Trophoblast cell (in vitro differentiated cells and primary cell): Measurements from ENCODE around the gene GCC1. TPM values are rescaled to one million over a fixed set of nuclear protein-coding genes. Genes with fewer than 3 reads are reported as not detected.

ENCODE experiments used
- DNase-seq, 2 donors: peaks; one replicate each; pipeline ENCODE4 v3.0.0-alpha.2; 2016
- H2AFZ ChIP-seq: 2 replicates; pipeline ENCODE4 v1.6.1; 2013; ENCODE audit warnings: low read length, moderate library complexity, mild to moderate bottlenecking; ENCODE audit not compliant: insufficient read depth, poor library complexity
- H2AK5ac ChIP-seq: 2 replicates; pipeline ENCODE4 v1.6.1; 2013; ENCODE audit warnings: mild to moderate bottlenecking, low read length
- H2BK120ac ChIP-seq: 2 replicates; pipeline ENCODE4 v1.6.1; 2013; ENCODE audit warnings: low read length, mild to moderate bottlenecking, moderate library complexity; ENCODE audit not compliant: insufficient read depth, poor library complexity
- H2BK12ac ChIP-seq: 2 replicates; pipeline ENCODE4 v1.6.1; 2013; ENCODE audit warnings: mild to moderate bottlenecking, low read length, moderate library complexity
- H2BK5ac ChIP-seq: 2 replicates; pipeline ENCODE4 v1.6.1; 2013; ENCODE audit warnings: low read length, low read depth, moderate library complexity, mild to moderate bottlenecking; ENCODE audit not compliant: poor library complexity
- H3K14ac ChIP-seq: 2 replicates; pipeline ENCODE4 v1.6.1; 2013; ENCODE audit warnings: mild to moderate bottlenecking, low read length
- H3K18ac ChIP-seq: 2 replicates; pipeline ENCODE4 v1.6.1; 2013; ENCODE audit warnings: mild to moderate bottlenecking, low read length
- H3K23ac ChIP-seq: 2 replicates; pipeline ENCODE4 v1.6.1; 2013; ENCODE audit warnings: low read length
- H3K27ac ChIP-seq: 2 replicates; pipeline ENCODE4 v1.5.1; 2013; ENCODE audit warnings: low read depth, mild to moderate bottlenecking, inconsistent platforms, low read length, moderate library complexity
- H3K27me3 ChIP-seq: 2 replicates; pipeline ENCODE4 v1.6.1; 2013; ENCODE audit warnings: inconsistent platforms, mild to moderate bottlenecking, low read length, moderate library complexity; ENCODE audit not compliant: insufficient read depth
- H3K36me3 ChIP-seq, 2 experiments: 1 replicate in 1 of 2; 2 replicates in 1 of 2; pipeline ENCODE4 v1.6.1; 2013; ENCODE audit warnings: low read length in 2 of 2, mild to moderate bottlenecking in 2 of 2, moderate library complexity in 1 of 2; ENCODE audit not compliant: insufficient read depth in 2 of 2, control insufficient read depth in 1 of 2
- H3K4ac ChIP-seq: 2 replicates; pipeline ENCODE4 v1.6.1; 2013; ENCODE audit warnings: low read depth, mild to moderate bottlenecking, low read length, moderate library complexity
- H3K4me1 ChIP-seq, 2 experiments: 1 replicate in 1 of 2; 2 replicates in 1 of 2; pipeline ENCODE4 v1.6.1; 2013; ENCODE audit warnings: low read length in 2 of 2, mild to moderate bottlenecking in 2 of 2, moderate library complexity in 1 of 2; ENCODE audit not compliant: insufficient read depth in 2 of 2, control insufficient read depth in 1 of 2
- H3K4me2 ChIP-seq: 2 replicates; pipeline ENCODE4 v1.6.1; 2013; ENCODE audit warnings: inconsistent platforms, mild to moderate bottlenecking, low read length, moderate library complexity
- H3K4me3 ChIP-seq: 2 replicates; pipeline ENCODE4 v1.5.1; 2013; ENCODE audit warnings: mild to moderate bottlenecking, low read depth, low read length, inconsistent platforms
- H3K79me1 ChIP-seq: one replicate; pipeline ENCODE4 v1.6.1; 2013; ENCODE audit warnings: low read length
- H3K79me2 ChIP-seq: 2 replicates; pipeline ENCODE4 v1.6.1; 2013; ENCODE audit warnings: low read length, mild to moderate bottlenecking; ENCODE audit not compliant: control insufficient read depth, insufficient read depth, poor library complexity
- H3K9ac ChIP-seq: 2 replicates; pipeline ENCODE4 v1.6.1; 2013; ENCODE audit warnings: mild to moderate bottlenecking, low read length
- H3K9me3 ChIP-seq: 2 replicates; pipeline ENCODE4 v1.6.1; 2013; ENCODE audit warnings: low read depth, mild to moderate bottlenecking, control low read depth, inconsistent platforms, low read length; ENCODE audit not compliant: insufficient read depth
- H4K12ac ChIP-seq: 2 replicates; pipeline ENCODE4 v1.6.1; 2013; ENCODE audit warnings: low read depth, mild to moderate bottlenecking, low read length, moderate library complexity
- H4K8ac ChIP-seq: 2 replicates; pipeline ENCODE4 v1.6.1; 2013; ENCODE audit warnings: low read depth, mild to moderate bottlenecking, low read length, moderate library complexity
- H4K91ac ChIP-seq: one replicate; pipeline ENCODE4 v1.6.1; 2013; ENCODE audit warnings: low read depth, mild to moderate bottlenecking, low read length, moderate library complexity
- WGBS: extraction: QIAGEN DNeasy Blood & Tissue Kit; methylation state at CpG from one replicate; pipeline ENCODE4 v1.1.7; 2013; ENCODE audit warnings: missing lambda C conversion rate; ENCODE audit not compliant: insufficient read length, insufficient coverage; ENCODE audit errors: extremely low coverage; 5-methylcytosine and 5-hydroxymethylcytosine counted together
- polyA plus RNA-seq: library from polyadenylated mRNA; stranded (reverse); fragments of 200-250 nt; gene quantifications from 2 replicates; pipeline ENCODE4 v1.2.3, GENCODE V29; 2013

Gene GCC1, protein sequence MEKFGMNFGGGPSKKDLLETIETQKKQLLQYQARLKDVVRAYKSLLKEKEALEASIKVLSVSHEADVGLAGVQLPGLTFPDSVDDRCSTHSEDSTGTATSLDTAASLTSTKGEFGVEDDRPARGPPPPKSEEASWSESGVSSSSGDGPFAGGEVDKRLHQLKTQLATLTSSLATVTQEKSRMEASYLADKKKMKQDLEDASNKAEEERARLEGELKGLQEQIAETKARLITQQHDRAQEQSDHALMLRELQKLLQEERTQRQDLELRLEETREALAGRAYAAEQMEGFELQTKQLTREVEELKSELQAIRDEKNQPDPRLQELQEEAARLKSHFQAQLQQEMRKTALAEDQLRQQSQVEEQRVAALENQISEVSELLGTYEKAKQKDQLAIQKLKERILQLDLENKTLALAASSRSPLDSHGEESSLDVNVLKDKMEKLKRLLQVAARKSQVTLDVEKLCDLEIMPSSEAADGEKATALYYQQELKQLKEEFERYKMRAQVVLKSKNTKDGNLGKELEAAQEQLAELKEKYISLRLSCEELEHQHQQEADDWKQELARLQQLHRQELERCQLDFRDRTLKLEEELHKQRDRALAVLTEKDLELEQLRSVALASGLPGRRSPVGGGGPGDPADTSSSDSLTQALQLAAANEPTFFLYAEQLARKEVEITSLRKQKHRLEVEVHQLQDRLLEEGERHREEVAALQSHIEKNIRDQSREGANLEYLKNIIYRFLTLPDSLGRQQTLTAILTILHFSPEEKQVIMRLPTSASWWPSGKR
- 9.0 TPM in 2 replicates for polyA plus RNA-seq

GRCh38 chr7:127585044-127585953 is at the start of gene GCC1:
Gene GCC1, minus strand, starts transcription at chr7:127585596. Its CDS starts 414 bp downstream, at chr7:127585182.
- H2BK5ac ChIP-seq, result peak within 1 kb of the TSS; percentile 18
- H3K27ac ChIP-seq, result peak within 1 kb of the TSS; percentile 24
- WGBS, result no CpG with 5 or more reads among the region's 78 CpGs
- peak within 1 kb of the TSS; percentile 86 for H3K4me2 ChIP-seq
- peak within 1 kb of the TSS; percentile 91 for H4K8ac ChIP-seq
- peaks cover 23 to 29% of the 10 kb centered on the region in 2 experiments for H3K4me1 ChIP-seq
- peak; percentile 90 to 97 for DNase-seq
- peaks cover 14% of the 10 kb centered on the region for H3K79me2 ChIP-seq
- H3K4ac ChIP-seq, result peak within 1 kb of the TSS; percentile 48
- peak within 1 kb of the TSS; percentile 78 for H3K9ac ChIP-seq
- peaks cover 17 to 24% of the 10 kb centered on the region in 2 experiments for H3K36me3 ChIP-seq
- H3K9me3 ChIP-seq, result no peaks in the 10 kb centered on the region
- peak within 1 kb of the TSS; percentile 93 for H2AFZ ChIP-seq
- H3K18ac ChIP-seq, result peak within 1 kb of the TSS; percentile 54
- H3K27me3 ChIP-seq, result no peaks in the 10 kb centered on the region
- H3K79me1 ChIP-seq, result peaks cover 16% of the 10 kb centered on the region
- peak within 1 kb of the TSS; percentile 86 for H3K4me3 ChIP-seq
- peak within 1 kb of the TSS; percentile 62 for H3K14ac ChIP-seq
- peak within 1 kb of the TSS; percentile 88 for H4K12ac ChIP-seq
- peak within 1 kb of the TSS; percentile 70 for H4K91ac ChIP-seq
- no peak within 1 kb of the TSS for H3K23ac ChIP-seq
- peak within 1 kb of the TSS; percentile 44 for H2BK120ac ChIP-seq
- H2BK12ac ChIP-seq, result no peak within 1 kb of the TSS
- H2AK5ac ChIP-seq, result peak within 1 kb of the TSS; percentile 6

DNA sequence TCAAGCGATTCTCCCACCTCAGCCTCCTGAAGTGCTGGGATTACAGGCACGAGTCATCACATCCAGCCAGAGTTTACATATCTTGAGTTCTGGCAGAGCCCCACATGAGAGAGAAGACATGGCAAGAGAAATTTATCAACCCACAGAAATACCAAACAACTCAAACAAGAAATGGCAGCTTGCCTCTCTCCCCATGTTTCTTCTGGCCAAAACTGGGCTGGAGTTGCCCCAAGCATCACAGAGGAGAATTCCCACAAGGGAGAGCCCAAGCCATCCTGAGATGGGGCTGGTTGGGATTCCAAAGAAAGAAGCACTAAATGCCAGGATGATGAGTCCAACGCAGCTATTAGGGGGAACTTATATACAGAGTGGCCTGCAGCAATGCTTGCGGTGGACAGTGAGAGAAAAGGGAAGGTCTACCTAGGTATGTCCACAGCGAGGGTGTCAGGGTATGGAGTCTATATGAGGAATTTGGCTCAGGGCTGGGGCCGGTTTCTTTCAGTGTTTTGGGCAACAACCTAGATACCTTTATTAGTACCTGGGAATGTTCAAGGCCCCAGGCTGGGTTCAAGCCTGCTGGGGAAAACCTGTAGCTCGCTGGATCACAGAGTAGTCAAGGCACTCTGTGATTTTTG is 47.0 kb upstream of the GCC1 start:
- H3K4me2 ChIP-seq, result no peak overlapping the region
- DNase-seq, result peak; percentile 94 to 97
- H3K27me3 ChIP-seq, result no peaks in the 10 kb centered on the region
- no peak overlapping the region for H2BK12ac ChIP-seq
- no peak overlapping the region for H3K18ac ChIP-seq
- H3K4me1 ChIP-seq, result peaks cover 4 to 12% of the 10 kb centered on the region in 2 experiments
- H2AFZ ChIP-seq, result no peak overlapping the region
- H2BK5ac ChIP-seq, result no peak overlapping the region
- no CpG with 5 or more reads among the region's 7 CpGs for WGBS
- H3K4me3 ChIP-seq, result no peak overlapping the region
- no peak overlapping the region for H2BK120ac ChIP-seq
- H4K91ac ChIP-seq, result no peak overlapping the region
- H2AK5ac ChIP-seq, result no peak overlapping the region
- H3K79me1 ChIP-seq, result peaks cover 2% of the 10 kb centered on the region
- H3K9me3 ChIP-seq, result no peaks in the 10 kb centered on the region
- H3K23ac ChIP-seq, result no peak overlapping the region
- H3K9ac ChIP-seq, result no peak overlapping the region
- no peak overlapping the region for H3K27ac ChIP-seq
- H4K12ac ChIP-seq, result no peak overlapping the region
- no peaks in the 10 kb centered on the region for H3K79me2 ChIP-seq
- H3K14ac ChIP-seq, result no peak overlapping the region
- no peaks in the 10 kb centered on the region for H3K36me3 ChIP-seq
- H3K4ac ChIP-seq, result no peak overlapping the region
- H4K8ac ChIP-seq, result no peak overlapping the region

DNA sequence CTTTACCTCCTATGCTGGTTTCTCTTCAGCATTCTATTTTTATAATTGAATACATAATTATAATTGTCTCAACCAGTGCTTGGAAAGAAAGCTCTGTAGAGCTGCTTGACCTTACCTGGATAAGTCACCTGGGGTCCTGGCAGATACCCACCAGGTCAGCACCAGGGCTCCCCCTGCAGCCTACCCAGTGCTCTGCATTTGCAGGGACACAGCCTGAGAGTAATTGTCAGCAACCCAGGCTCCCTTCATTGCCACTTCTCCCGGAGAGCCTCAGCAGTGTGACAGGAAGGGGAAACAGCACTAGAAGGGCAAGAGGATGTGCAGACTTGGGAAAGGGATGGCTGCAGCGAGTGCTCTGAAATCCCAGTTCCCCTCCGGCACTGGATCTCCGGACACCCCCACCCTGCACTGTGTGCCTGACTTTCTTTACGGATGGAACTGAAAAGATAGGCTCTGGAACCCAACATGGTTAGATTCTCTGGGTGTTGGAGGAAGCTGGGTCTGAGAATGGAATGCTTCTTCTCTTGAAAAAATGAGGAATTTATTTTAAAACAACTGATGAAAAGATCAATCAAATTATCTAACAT is 44.0 kb upstream of the GCC1 start:
- Histone ChIP-seq H3K23ac (no peak overlapping the region), H3K79me2 (no peaks in the 10 kb centered on the region), H3K9me3 (no peaks in the 10 kb centered on the region), H3K4me3 (no peak overlapping the region), H3K18ac (no peak overlapping the region), H4K8ac (peak overlapping the region; percentile 17), H3K27ac (no peak overlapping the region), H4K12ac (no peak overlapping the region), H3K36me3 (no peaks in the 10 kb centered on the region), H3K4me2 (peak overlapping the region; percentile 41), H2AFZ (no peak overlapping the region), H3K14ac (no peak overlapping the region), H3K9ac (peak overlapping the region; percentile 43), H3K27me3 (no peaks in the 10 kb centered on the region), H2BK12ac (no peak overlapping the region), H2BK120ac (no peak overlapping the region), H2BK5ac (no peak overlapping the region), H4K91ac (no peak overlapping the region), H3K4ac (no peak overlapping the region), H2AK5ac (no peak overlapping the region), H3K4me1 (peaks cover 0 to 9% of the 10 kb centered on the region in 2 experiments), H3K79me1 (no peaks in the 10 kb centered on the region)
- WGBS, result no CpG with 5 or more reads among the region's 5 CpGs
- peak; percentile 23 to 43 for DNase-seq
